HCT116 (cell line): ENCODE results near the gene BMP5. TPM values are rescaled to one million over a fixed set of nuclear protein-coding genes. Genes with fewer than 3 reads are reported as not detected.

ENCODE experiments used
- ATAC-seq: fragments of 200-7000 bp; cut with Tn5 transposase; 2 replicates; pipeline ENCODE4 v1.9.1; 2020; ENCODE audit warnings: mild to moderate bottlenecking, moderate library complexity
- BruUV-seq: library from RNA; stranded (reverse); fragments of 400-500 nt; replicated peaks from 2 replicates; lab custom pipeline; 2021; lab: Mats Ljungman, UMichigan
- CTCF ChIA-PET: fragments of 300-600 bp; sonication (Branson Sonifier 250); formaldehyde crosslinking; loops from one replicate; lab custom pipeline; 2021; ENCODE audit warnings: antibody characterized with exemption; lab: Charles Lee
- POLR2A ChIA-PET: fragments of 300-600, 350-600 bp; sonication (Branson Sonifier 250); formaldehyde crosslinking; loops from one replicate; lab custom pipeline; 2021; ENCODE audit warnings: antibody characterized with exemption; lab: Charles Lee
- RAD21 ChIA-PET, 2 experiments: fragments of 300-600 bp; sonication (Branson Sonifier 250); formaldehyde crosslinking; loops; one replicate each; lab custom pipeline; 2023; ENCODE audit warnings: low total read pairs in 2 of 2; ENCODE audit not compliant: uncharacterized antibody in 2 of 2, unreplicated experiment in 2 of 2, low non-redundant PET in 1 of 2; lab: Charles Lee
- DNase-seq: peaks from one replicate; pipeline ENCODE4 v3.0.0-alpha.2; 2010; ENCODE audit warnings: low read depth, low spot score
- H2AFZ ChIP-seq: fragments of 200-600 bp; shearing (Covaris generic), sonication (generic); 2 replicates; pipeline ENCODE4 v1.6.1; 2017; ENCODE audit warnings: low read depth, mixed run types, mixed read lengths, antibody characterized with exemption, low read length; ENCODE audit not compliant: poor library complexity, severe bottlenecking
- H3K27ac ChIP-seq: 2 replicates; pipeline ENCODE4 v1.5.1; 2012; ENCODE audit warnings: low read depth, low read length
- H3K27me3 ChIP-seq: fragments of 200-600 bp; sonication (generic); 2 replicates; pipeline ENCODE4 v1.6.1; 2016; ENCODE audit warnings: mixed run types, low read length, mixed read lengths; ENCODE audit not compliant: insufficient read depth
- H3K36me3 ChIP-seq, 2 experiments: fragments of 200-500 bp in 1 of 2; fragments of 200-600 bp in 1 of 2; sonication (Bioruptor generic) in 1 of 2; sonication (generic) in 1 of 2; 2 replicates each; pipeline versions ENCODE4 v1.5.1 to v1.6.1; 2014 to 2016; ENCODE audit warnings: low read length in 2 of 2, inconsistent platforms in 1 of 2, mixed read lengths in 1 of 2, mixed run types in 1 of 2; ENCODE audit not compliant: insufficient read depth in 2 of 2, control insufficient read depth in 1 of 2
- H3K4me1 ChIP-seq, 2 experiments: fragments of 200-600 bp in 1 of 2; sonication (generic) in 1 of 2; 2 replicates each; pipeline versions ENCODE4 v1.5.1 to v1.6.1; 2012 to 2017; ENCODE audit warnings: low read length in 2 of 2, inconsistent platforms in 1 of 2, mild to moderate bottlenecking in 1 of 2, mixed read lengths in 1 of 2, mixed run types in 1 of 2, moderate library complexity in 1 of 2; ENCODE audit not compliant: insufficient read depth in 2 of 2, control insufficient read depth in 1 of 2
- H3K4me2 ChIP-seq: fragments of 200-600 bp; sonication (generic); 2 replicates; pipeline ENCODE4 v1.6.1; 2017; ENCODE audit warnings: mixed run types, low read length, mixed read lengths
- H3K4me3 ChIP-seq, 2 experiments: fragments of 200-600 bp in 1 of 2; sonication (generic) in 1 of 2; replicated peaks in 1 of 2; 2 replicates each; pipeline ENCODE4 v1.5.1; 2011 to 2016; ENCODE audit warnings: low read length in 2 of 2, control low read depth in 1 of 2, low read depth in 1 of 2, mild to moderate bottlenecking in 1 of 2, mixed read lengths in 1 of 2, mixed run types in 1 of 2
- H3K79me2 ChIP-seq: fragments of 200-600 bp; sonication (generic); 2 replicates; pipeline ENCODE4 v1.6.1; 2017; ENCODE audit warnings: mild to moderate bottlenecking, mixed run types, low read length, moderate library complexity, mixed read lengths; ENCODE audit not compliant: insufficient read depth
- H3K9ac ChIP-seq: fragments of 200-600 bp; sonication (generic); 2 replicates; pipeline ENCODE4 v1.6.1; 2016; ENCODE audit warnings: low read length, mixed read lengths
- H3K9me2 ChIP-seq: fragments of 200-600 bp; sonication (generic), shearing (Covaris generic); 2 replicates; pipeline ENCODE4 v1.6.1; 2017; ENCODE audit warnings: mixed run types, mild to moderate bottlenecking, moderate library complexity; ENCODE audit not compliant: insufficient read depth
- H3K9me3 ChIP-seq, 2 experiments: fragments of 200-500 bp in 1 of 2; fragments of 200-600 bp in 1 of 2; sonication (Bioruptor generic) in 1 of 2; sonication (generic) in 1 of 2; 2 replicates each; pipeline ENCODE4 v1.6.1; 2014 to 2017; ENCODE audit warnings: low read length in 2 of 2, mixed read lengths in 2 of 2, inconsistent platforms in 1 of 2, low read depth in 1 of 2, mild to moderate bottlenecking in 1 of 2, mixed run types in 1 of 2, moderate library complexity in 1 of 2; ENCODE audit not compliant: control insufficient read depth in 1 of 2, insufficient read depth in 1 of 2
- H4K20me1 ChIP-seq: fragments of 200-600 bp; sonication (generic), shearing (Covaris generic); 2 replicates; pipeline ENCODE4 v1.6.1; 2017; ENCODE audit warnings: mixed run types, mild to moderate bottlenecking, moderate library complexity; ENCODE audit not compliant: insufficient read depth
- CEBPB ChIP-seq: IDR thresholded peaks from 2 replicates; pipeline ENCODE4 v1.6.1; 2012; ENCODE audit warnings: low read depth
- ELF1 ChIP-seq: IDR thresholded peaks from 2 replicates; pipeline ENCODE4 v1.6.1; 2012; ENCODE audit warnings: low read depth, borderline replicate concordance
- EZH2 ChIP-seq: fragments of 200-600 bp; sonication (generic); IDR thresholded peaks from 2 replicates; pipeline ENCODE4 v1.6.1; 2017; ENCODE audit warnings: antibody characterized with exemption, mixed run types
- FOSL1 ChIP-seq: IDR thresholded peaks from 2 replicates; pipeline ENCODE4 v1.6.1; 2012; ENCODE audit warnings: low read depth
- SIN3A ChIP-seq: IDR thresholded peaks from 2 replicates; pipeline ENCODE4 v1.6.1; 2012; ENCODE audit warnings: low read depth
- TCF7L2 ChIP-seq: IDR thresholded peaks from 2 replicates; pipeline ENCODE4 v1.7.0; 2011; ENCODE audit warnings: borderline replicate concordance, inconsistent platforms; ENCODE audit not compliant: insufficient read depth, insufficient read length; ENCODE audit errors: extremely low read depth
- YY1 ChIP-seq: IDR thresholded peaks from 2 replicates; pipeline ENCODE4 v1.6.1; 2011; ENCODE audit warnings: low read length, low read depth, moderate library complexity, mild to moderate bottlenecking; ENCODE audit not compliant: insufficient replicate concordance; ENCODE audit errors: extremely low read depth
- ZNF274 ChIP-seq: fragments of 200-500 bp; sonication (Bioruptor generic); IDR thresholded peaks from 2 replicates; pipeline ENCODE4 v1.6.1; 2014; ENCODE audit warnings: mild to moderate bottlenecking, low read depth, low read length, inconsistent platforms
- intact Hi-C: fragments of 100-400 bp; cut with micrococcal nuclease; formaldehyde crosslinking; loops from 2 replicates; pipeline ENCODE4 v1.10.0; 2022
- total RNA-seq: library from RNA; stranded (reverse); gene quantifications from one replicate; pipeline ENCODE4 v1.2.1, GENCODE V29; 2021; ENCODE audit not compliant: unreplicated experiment
- TF ChIP-seq, protein P1 (sequence below): IDR thresholded peaks from 2 replicates; pipeline ENCODE4 v1.6.1; 2012; ENCODE audit warnings: low read depth
- TF ChIP-seq, protein P2 (sequence below), 3 experiments: fragments of 200-600 bp in 1 of 3; sonication (generic) in 1 of 3; IDR thresholded peaks in 2 of 3; conservative IDR thresholded peaks in 1 of 3; 2 replicates each; pipeline ENCODE4 v1.5.1; 2012 to 2017; ENCODE audit warnings: low read depth in 2 of 3, low read length in 2 of 3, antibody characterized with exemption in 1 of 3, borderline replicate concordance in 1 of 3, control low read depth in 1 of 3, mild to moderate bottlenecking in 1 of 3, mixed read lengths in 1 of 3, mixed run types in 1 of 3, moderate library complexity in 1 of 3; ENCODE audit not compliant: insufficient read depth in 1 of 3
- TF ChIP-seq, protein P3 (sequence below): IDR thresholded peaks from 2 replicates; pipeline ENCODE4 v1.6.1; 2012

Gene BMP5
- total RNA-seq, 1 experiment from 2014 or later: not detected

DNA sequence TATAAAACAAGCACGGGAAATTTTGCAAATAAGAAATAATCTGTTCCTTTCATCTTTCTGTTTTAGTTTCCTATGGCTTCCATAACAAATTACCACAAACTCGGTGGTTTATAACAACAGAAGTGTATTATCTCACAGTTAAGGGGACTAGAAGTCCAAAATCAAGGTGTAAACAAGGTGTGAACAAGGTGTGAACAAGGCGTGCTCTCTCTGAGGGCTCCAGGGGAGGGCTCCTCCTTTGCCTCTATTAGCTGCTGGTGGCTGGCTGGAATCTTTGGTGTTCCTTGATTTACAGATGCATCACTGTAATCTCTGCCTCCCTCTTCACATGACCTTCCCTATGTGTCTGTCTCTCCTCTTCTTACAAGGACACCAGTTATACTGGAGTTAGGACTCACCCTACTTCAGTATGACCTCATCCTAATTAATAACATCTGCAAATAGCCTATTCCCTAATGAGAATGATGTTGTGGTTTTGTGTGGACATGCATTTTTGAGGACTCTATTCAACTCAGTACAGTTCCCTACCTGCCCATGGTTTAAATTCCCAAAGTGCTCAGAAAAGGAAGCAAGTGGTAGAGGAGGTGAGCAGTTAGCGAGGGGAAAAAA lies 17.5 kb upstream of the BMP5 start:
- Histone ChIP-seq H3K36me3 (no peaks in the 10 kb centered on the region), H3K79me2 (no peaks in the 10 kb centered on the region), H4K20me1 (no peaks in the 10 kb centered on the region), H3K9me3 (no peaks in the 10 kb centered on the region), H3K4me3 (no peak overlapping the region), H3K9me2 (no peaks in the 10 kb centered on the region), H3K9ac (no peak overlapping the region), H2AFZ (no peak overlapping the region), H3K27ac (no peak overlapping the region), H3K4me1 (no peaks in the 10 kb centered on the region), H3K27me3 (0 out of 2 replicates have a peak, but pooled peaks cover 8% of the 10 kb centered on the region), H3K4me2 (no peak overlapping the region)
- TF ChIP-seq TCF7L2 (no peak), ZNF274 (no peak), SIN3A (no peak), CEBPB (no peak), YY1 (no peak), FOSL1 (no peak), ELF1 (no peak), EZH2 (no peak)
- TF ChIP-seq, protein P1, sequence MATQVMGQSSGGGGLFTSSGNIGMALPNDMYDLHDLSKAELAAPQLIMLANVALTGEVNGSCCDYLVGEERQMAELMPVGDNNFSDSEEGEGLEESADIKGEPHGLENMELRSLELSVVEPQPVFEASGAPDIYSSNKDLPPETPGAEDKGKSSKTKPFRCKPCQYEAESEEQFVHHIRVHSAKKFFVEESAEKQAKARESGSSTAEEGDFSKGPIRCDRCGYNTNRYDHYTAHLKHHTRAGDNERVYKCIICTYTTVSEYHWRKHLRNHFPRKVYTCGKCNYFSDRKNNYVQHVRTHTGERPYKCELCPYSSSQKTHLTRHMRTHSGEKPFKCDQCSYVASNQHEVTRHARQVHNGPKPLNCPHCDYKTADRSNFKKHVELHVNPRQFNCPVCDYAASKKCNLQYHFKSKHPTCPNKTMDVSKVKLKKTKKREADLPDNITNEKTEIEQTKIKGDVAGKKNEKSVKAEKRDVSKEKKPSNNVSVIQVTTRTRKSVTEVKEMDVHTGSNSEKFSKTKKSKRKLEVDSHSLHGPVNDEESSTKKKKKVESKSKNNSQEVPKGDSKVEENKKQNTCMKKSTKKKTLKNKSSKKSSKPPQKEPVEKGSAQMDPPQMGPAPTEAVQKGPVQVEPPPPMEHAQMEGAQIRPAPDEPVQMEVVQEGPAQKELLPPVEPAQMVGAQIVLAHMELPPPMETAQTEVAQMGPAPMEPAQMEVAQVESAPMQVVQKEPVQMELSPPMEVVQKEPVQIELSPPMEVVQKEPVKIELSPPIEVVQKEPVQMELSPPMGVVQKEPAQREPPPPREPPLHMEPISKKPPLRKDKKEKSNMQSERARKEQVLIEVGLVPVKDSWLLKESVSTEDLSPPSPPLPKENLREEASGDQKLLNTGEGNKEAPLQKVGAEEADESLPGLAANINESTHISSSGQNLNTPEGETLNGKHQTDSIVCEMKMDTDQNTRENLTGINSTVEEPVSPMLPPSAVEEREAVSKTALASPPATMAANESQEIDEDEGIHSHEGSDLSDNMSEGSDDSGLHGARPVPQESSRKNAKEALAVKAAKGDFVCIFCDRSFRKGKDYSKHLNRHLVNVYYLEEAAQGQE: no peak
- TF ChIP-seq, protein P2, sequence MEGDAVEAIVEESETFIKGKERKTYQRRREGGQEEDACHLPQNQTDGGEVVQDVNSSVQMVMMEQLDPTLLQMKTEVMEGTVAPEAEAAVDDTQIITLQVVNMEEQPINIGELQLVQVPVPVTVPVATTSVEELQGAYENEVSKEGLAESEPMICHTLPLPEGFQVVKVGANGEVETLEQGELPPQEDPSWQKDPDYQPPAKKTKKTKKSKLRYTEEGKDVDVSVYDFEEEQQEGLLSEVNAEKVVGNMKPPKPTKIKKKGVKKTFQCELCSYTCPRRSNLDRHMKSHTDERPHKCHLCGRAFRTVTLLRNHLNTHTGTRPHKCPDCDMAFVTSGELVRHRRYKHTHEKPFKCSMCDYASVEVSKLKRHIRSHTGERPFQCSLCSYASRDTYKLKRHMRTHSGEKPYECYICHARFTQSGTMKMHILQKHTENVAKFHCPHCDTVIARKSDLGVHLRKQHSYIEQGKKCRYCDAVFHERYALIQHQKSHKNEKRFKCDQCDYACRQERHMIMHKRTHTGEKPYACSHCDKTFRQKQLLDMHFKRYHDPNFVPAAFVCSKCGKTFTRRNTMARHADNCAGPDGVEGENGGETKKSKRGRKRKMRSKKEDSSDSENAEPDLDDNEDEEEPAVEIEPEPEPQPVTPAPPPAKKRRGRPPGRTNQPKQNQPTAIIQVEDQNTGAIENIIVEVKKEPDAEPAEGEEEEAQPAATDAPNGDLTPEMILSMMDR (IDR thresholded peaks at IDR 0.05 in 2 of 3, conservative IDR thresholded peaks at IDR 0.05 in 1 of 3; ENCODE audit: borderline replicate concordance in 1 of 3, insufficient read depth in 1 of 3, low read depth in 2 of 3, low read length in 2 of 3): no peak
- TF ChIP-seq, protein P3, sequence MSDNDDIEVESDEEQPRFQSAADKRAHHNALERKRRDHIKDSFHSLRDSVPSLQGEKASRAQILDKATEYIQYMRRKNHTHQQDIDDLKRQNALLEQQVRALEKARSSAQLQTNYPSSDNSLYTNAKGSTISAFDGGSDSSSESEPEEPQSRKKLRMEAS: no peak
- POLR2A ChIA-PET: no interaction called here
- ATAC-seq (no peak), DNase-seq (no peak)
- no TSS peak for BruUV-seq
- RAD21 ChIA-PET: no interaction called here
- intact Hi-C loops: no loop called here
- CTCF ChIA-PET: no interaction called here
